HG03575 (cell line): ENCODE measurements around the gene NHERF1.

Experiments used
- ATAC-seq: cut with Tn5 transposase; IDR thresholded peaks from one replicate; pipeline ENCODE4 v1.9.1; 2021; ENCODE audit not compliant: unreplicated experiment, insufficient number of reproducible peaks, low FRiP score; ENCODE audit errors: extremely low read depth

NHERF1 gene

DNA sequence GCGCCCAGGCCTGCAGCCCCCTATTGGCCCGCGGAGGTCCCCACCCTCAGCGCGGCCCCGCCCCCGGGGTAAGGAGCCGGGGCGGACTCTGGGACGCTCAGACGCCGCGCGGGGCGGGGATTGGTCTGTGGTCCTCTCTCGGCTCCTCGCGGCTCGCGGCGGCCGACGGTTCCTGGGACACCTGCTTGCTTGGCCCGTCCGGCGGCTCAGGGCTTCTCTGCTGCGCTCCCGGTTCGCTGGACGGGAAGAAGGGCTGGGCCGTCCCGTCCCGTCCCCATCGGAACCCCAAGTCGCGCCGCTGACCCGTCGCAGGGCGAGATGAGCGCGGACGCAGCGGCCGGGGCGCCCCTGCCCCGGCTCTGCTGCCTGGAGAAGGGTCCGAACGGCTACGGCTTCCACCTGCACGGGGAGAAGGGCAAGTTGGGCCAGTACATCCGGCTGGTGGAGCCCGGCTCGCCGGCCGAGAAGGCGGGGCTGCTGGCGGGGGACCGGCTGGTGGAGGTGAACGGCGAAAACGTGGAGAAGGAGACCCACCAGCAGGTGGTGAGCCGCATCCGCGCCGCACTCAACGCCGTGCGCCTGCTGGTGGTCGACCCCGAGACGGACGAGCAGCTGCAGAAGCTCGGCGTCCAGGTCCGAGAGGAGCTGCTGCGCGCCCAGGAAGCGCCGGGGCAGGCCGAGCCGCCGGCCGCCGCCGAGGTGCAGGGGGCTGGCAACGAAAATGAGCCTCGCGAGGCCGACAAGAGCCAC, at the start of gene NHERF1:
NHERF1 (plus strand) TSS at position 100 of the 750 bp plus-strand sequence; CDS start at position 319, 219 bp downstream.
- no peak for ATAC-seq

DNA sequence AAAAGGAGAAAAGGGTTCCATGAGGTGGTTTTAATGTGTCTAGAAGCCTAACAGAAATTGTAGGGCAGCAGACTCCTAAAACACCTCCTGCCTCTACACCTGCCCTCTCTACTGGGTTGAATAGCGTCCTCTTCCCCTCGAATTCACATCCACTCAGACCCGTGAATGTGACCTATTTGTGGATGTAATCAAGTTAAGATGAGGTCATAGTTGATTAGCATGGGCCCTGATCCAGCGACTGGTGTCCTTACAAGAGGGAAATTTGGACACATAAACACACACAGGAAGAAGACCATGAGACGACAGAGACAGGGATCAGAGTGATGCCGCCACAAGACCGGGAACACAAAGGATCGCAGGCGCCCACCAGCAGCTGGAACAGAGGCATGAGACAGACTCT, 49.2 kb upstream of the NHERF1 start:
- ATAC-seq = no peak

- no peak for ATAC-seq
Observed at GRCh38 chr17:74702116-74702871, 46.1 kb upstream of the NHERF1 start.

DNA sequence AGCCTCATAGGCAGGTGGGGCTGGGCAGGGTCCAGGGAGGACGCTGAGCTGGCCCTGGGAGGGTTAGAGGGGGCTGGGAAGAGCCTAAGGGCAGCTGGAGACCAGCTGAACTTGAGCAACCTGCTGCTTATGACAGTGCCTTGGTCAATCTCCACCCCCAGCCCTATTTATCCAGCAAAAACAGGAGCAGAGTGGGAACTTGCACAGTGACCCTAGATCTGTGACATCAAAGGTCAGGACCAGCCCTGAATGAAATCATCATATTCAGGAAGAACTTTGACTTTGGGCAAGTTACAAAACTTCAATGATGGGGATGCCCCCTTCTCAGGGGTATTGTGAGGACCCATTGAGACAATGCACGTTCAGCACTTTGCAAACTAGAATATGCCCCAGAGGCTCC, 45.1 kb upstream of the NHERF1 start:
- no peak for ATAC-seq

- ATAC-seq = no peak
Observed at GRCh38 chr17:74704544-74704943, 43.9 kb upstream of the NHERF1 start.

DNA sequence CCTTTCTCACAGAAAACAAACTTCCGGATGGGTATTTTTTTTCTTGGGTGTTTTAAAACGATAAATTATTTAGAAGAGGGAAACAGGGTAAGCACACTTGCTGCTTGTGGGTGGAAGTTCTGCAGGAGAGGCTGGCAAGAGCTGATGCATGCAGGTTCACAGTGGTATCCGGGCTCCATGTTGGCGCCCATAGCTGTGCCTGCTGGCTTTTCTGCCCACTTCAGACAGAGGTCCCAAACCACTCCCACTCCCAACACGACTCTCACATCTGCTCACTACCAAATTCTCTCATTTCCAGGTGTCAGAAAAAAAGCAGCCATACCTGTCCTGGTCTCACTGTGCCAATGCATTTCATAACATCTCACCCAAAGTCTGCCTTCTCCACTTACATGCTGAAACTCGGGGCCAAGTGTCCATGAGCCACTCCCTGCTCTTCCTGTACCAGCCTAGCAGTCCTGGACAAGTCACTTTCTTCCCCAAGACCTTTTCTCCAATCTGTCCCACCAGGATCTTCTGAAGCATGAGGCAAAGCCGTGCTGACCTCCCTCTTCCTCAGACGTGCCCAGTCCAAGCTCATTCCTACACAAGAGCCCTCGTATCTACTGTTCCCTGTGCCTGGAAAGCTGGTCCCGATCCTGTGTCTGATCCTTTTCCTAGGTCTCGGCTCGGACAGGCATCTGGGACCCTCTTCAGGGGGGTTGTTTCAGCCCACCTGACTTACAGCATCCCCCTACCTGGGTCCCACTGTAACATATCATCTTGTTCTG, 37.2 kb upstream of the NHERF1 start:
- no peak for ATAC-seq

DNA sequence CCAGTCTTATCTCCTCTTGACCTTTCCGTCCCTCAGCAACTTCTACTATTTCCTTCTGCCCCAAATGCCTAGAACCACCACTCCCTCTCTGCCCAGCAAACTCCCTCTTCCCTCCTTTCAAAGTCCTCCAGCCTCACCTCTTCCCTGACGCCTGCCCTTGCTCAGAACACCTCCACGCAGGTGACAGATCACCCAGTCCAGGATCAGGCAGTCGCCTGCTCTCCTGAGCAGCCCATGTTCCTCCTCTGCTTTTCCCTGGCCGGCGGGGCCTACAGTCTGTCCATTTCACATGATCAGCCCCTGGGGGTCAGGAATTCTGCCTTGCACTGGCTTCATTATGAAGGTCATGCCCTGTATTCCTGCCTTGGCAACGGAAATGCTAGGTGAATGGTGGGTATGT, 36.1 kb upstream of the NHERF1 start:
- no peak for ATAC-seq

DNA sequence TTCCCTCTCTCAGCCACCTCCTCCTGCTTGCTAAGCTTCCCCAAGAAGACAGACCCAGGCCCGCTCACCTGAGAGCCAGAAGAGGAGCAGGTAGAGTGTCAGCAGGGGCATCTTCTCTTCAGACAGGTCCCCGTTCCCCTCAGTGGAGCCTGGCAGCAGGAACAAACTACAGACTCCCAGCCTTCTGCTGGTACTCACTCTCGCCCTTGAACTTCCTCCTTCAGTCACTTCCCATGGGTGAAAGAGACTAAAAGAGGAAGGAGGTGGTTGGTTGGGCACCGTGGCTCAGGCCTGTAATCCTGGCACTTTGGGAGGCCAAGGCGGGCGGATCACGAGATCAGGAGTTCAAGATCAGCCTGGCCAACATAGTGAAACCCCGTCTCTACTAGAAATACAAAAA, 35.7 kb upstream of the NHERF1 start, which contains the start of gene CD300LF:
CD300LF (minus strand) TSS at position 168 of the 400 bp plus-strand sequence; CDS start at position 111, 57 bp downstream.
- no peak for ATAC-seq

- ATAC-seq = no peak
Observed at GRCh38 chr17:74713171-74713755, 35.2 kb upstream of the NHERF1 start.

- ATAC-seq = no peak
Observed at GRCh38 chr17:74715144-74715543, 33.3 kb upstream of the NHERF1 start.

DNA sequence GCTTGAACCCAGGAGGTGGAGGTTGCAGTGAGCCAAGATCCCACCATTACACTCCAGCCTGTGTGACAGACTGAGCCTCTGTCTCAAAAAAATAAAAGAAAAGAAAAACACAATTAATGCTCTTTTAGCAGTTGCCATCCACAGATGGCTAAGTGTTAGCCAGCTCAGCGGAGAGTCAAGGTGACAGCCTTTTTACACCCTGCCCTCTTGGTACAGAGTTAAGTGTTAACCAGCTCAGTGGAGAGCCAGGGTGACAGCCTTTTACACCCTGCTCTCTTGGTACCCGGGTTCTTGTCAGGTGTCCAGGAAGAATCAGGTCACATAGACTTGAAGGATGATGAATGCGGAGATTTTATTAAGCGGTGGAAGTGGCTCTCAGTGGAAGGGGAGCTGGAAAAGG, 27.9 kb upstream of the NHERF1 start:
- no peak for ATAC-seq

GRCh38 chr17:74722782-74723181, 25.6 kb upstream of the NHERF1 start:
- no peak for ATAC-seq

GRCh38 chr17:74723891-74724290, 24.5 kb upstream of the NHERF1 start:
- no peak for ATAC-seq

GRCh38 chr17:74725111-74725510, 23.3 kb upstream of the NHERF1 start:
- no peak for ATAC-seq

DNA sequence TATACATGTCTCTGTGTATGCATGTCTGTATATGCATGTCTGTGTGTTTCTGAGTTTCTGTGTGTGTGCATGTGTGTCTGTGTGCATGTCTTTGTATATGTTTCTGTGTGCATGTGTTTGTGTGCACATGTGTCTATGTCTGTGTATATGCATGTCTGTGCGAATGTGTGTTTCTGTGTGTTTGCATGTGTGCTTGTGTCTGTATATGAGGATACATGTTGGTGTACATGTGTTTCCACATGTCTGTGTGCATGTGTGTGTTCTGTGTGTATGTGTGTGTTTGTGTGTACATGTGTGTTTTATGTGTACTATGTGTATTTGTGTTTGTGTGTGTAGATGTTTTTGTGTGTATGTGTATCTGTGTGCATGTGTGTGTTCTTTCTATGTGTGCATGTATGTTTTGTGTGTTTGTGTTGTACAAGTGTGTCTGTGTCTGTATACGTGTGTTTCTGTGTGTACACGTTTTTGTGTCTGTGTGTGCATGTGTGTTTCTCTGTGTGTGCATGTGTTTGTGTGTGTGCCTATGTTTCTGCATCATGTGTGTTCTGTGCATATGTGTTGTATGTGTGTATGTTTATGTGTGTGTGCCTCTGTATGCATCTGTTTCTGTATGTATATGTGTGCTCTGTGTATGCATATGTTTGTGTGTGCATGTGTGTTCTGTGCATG, 20.3 kb upstream of the NHERF1 start:
- no peak for ATAC-seq

DNA sequence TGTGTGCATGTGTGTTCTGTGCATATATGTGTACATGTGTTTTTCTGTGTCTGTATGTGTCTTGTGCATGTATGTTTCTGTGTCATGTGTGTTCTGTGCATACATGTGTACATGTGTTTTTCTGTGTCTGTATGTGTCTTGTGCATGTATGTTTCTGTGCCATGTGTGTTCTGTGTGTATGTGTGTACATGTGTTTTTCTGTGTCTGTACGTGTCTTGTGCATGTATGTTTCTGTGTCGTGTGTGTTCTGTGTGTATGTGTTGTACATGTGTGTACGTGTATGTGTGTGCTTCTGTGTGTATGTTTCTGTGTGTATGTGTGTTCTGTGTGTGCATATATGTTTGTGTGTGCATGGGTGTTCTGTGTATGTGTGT, 19.7 kb upstream of the NHERF1 start:
- ATAC-seq = no peak

- ATAC-seq = no peak
Observed at GRCh38 chr17:74729368-74729767, 19.1 kb upstream of the NHERF1 start.

DNA sequence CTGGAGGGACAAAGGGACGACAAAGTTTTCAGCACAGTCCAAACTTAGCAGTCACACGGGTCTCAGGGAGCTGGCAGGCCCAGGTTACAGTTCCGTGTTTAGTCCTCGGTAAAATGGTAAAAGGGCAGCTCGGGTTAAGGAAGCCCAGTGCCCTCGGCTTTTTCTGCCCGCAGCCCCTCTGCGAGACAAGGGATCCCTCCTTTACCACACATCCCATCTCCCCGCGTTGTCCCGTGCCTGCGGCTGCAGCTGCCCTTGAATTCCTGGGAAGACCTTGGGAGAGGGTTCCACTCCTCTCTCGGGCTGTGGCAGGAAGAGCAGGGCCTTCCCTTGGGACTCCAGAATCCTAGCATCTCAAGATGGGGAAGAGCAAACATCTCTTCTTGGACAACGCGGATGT, 18.6 kb upstream of the NHERF1 start:
- no peak for ATAC-seq
